A549 (cell line): ENCODE results near the gene ZNF23. TPM values are rescaled to one million over a fixed set of nuclear protein-coding genes. Genes with fewer than 3 reads are reported as not detected.

Experiments
- ATAC-seq, 2 experiments: fragments of 200-7000 bp in 1 of 2; fragments of >200 bp in 1 of 2; cut with Nextera tagmentation in 1 of 2; cut with Tn5 transposase in 1 of 2; 3 replicates each; pipeline versions ENCODE4 v1.8.0 to v1.9.1; 2018 to 2020; ENCODE audit warnings: mild to moderate bottlenecking in 1 of 2, moderate library complexity in 1 of 2
- CTCF ChIA-PET: fragments of 300-600 bp; sonication (Branson Sonifier 250); formaldehyde crosslinking; extraction: SDS; loops from one replicate; lab custom pipeline; 2021; ENCODE audit warnings: antibody characterized with exemption, inconsistent platforms; lab: Yijun Ruan, JAX
- POLR2A ChIA-PET: fragments of 350-600 bp; formaldehyde crosslinking; extraction: SDS; loops from one replicate; lab custom pipeline; 2021; ENCODE audit warnings: antibody characterized with exemption, inconsistent platforms; lab: Yijun Ruan, JAX
- DNase-seq, 2 experiments: peaks; one replicate each; pipeline versions ENCODE4 v3.0.0 to v3.0.0-alpha.2; 2011 to 2016; ENCODE audit warnings: low read depth in 1 of 2, low spot score in 1 of 2
- FAIRE-seq: peaks from 2 replicates; lab custom pipeline; 2011; peaks lifted over from hg19 to GRCh38; lab: Jason Lieb, UNC
- H3K27ac ChIP-seq, 2 experiments: fragments of >200 bp; sonication (Bioruptor Twin); formaldehyde crosslinking; 3 replicates each; pipeline ENCODE4 v1.5.1; 2016 to 2017
- H3K4me1 ChIP-seq: fragments of >200 bp; sonication (Bioruptor Twin); formaldehyde crosslinking; 3 replicates; pipeline ENCODE4 v1.6.1; 2016
- H3K4me2 ChIP-seq: fragments of >200 bp; sonication (Bioruptor Twin); formaldehyde crosslinking; 3 replicates; pipeline ENCODE4 v1.6.1; 2016
- H3K4me3 ChIP-seq: fragments of >200 bp; sonication (Bioruptor Twin); formaldehyde crosslinking; 3 replicates; pipeline ENCODE4 v1.5.1; 2016
- H3K9me3 ChIP-seq: fragments of >200 bp; sonication (Bioruptor Twin); formaldehyde crosslinking; 3 replicates; pipeline ENCODE4 v1.6.1; 2016
- BHLHE40 ChIP-seq: IDR thresholded peaks from 2 replicates; pipeline ENCODE4 v1.6.1; 2012; ENCODE audit warnings: low read depth, low read length, inconsistent platforms
- CBX2 ChIP-seq: fragments of 200-600 bp; sonication (generic); IDR thresholded peaks from 2 replicates; pipeline ENCODE4 v1.6.1; 2016; ENCODE audit warnings: low read depth, mild to moderate bottlenecking, borderline replicate concordance
- CEBPB ChIP-seq, 2 experiments: fragments of >200 bp in 1 of 2; sonication (Bioruptor Twin) in 1 of 2; formaldehyde crosslinking in 1 of 2; IDR thresholded peaks; 2 replicates each; pipeline ENCODE4 v1.6.1; 2012 to 2016
- EHF ChIP-seq: fragments of 250-450 bp; sonication (Bioruptor Pico); IDR thresholded peaks from 2 replicates; pipeline ENCODE4 v1.5.0; 2020; ENCODE audit warnings: mild to moderate bottlenecking
- ESRRA ChIP-seq: fragments of 150-350 bp; IDR thresholded peaks from 2 replicates; pipeline ENCODE4 v1.6.1; 2014; ENCODE audit warnings: mild to moderate bottlenecking, low read length, borderline replicate concordance
- FOSL2 ChIP-seq, 2 experiments: fragments of 450-650 bp in 1 of 2; fragments of >200 bp in 1 of 2; sonication (Bioruptor Twin) in 1 of 2; formaldehyde crosslinking; IDR thresholded peaks; 2 replicates each; pipeline versions ENCODE4 v1.5.0 to v1.6.1; 2016 to 2020; ENCODE audit warnings: mild to moderate bottlenecking in 1 of 2, moderate library complexity in 1 of 2
- FOXS1 ChIP-seq: fragments of 250-450 bp; sonication (Bioruptor Pico); IDR thresholded peaks from 2 replicates; pipeline ENCODE4 v1.5.0; 2020; ENCODE audit warnings: mild to moderate bottlenecking, moderate library complexity
- HEYL ChIP-seq: fragments of 250-450 bp; sonication (Bioruptor Pico); IDR thresholded peaks from 2 replicates; pipeline ENCODE4 v1.8.0; 2021; ENCODE audit warnings: mild to moderate bottlenecking, moderate library complexity
- MAZ ChIP-seq: fragments of 150-350 bp; IDR thresholded peaks from 2 replicates; pipeline ENCODE4 v1.6.1; 2014; ENCODE audit warnings: antibody characterized with exemption, low read depth, low read length, borderline replicate concordance
- MYC ChIP-seq: IDR thresholded peaks from 2 replicates; pipeline ENCODE4 v1.6.1; 2012; ENCODE audit warnings: mild to moderate bottlenecking, inconsistent platforms, low read length, improper control_type of control experiment, borderline replicate concordance
- NPAS2 ChIP-seq: fragments of 250-450 bp; sonication (Bioruptor Pico); IDR thresholded peaks from 2 replicates; pipeline ENCODE4 v1.8.0; 2022; ENCODE audit warnings: mild to moderate bottlenecking, moderate library complexity, borderline replicate concordance
- RAD21 ChIP-seq, 2 experiments: fragments of >200 bp in 1 of 2; sonication (Bioruptor Twin) in 1 of 2; formaldehyde crosslinking in 1 of 2; IDR thresholded peaks in 1 of 2; conservative IDR thresholded peaks in 1 of 2; 2 replicates in 1 of 2; 3 replicates in 1 of 2; pipeline ENCODE4 v1.6.1; 2012 to 2018; ENCODE audit warnings: inconsistent platforms in 1 of 2
- RFX5 ChIP-seq: fragments of 450-650 bp; IDR thresholded peaks from 2 replicates; pipeline ENCODE4 v1.7.1; 2014; ENCODE audit warnings: antibody characterized with exemption, mild to moderate bottlenecking, moderate library complexity
- TFCP2L1 ChIP-seq: fragments of 250-450 bp; sonication (Bioruptor Pico); IDR thresholded peaks from 2 replicates; pipeline ENCODE4 v1.5.0; 2021; ENCODE audit warnings: mild to moderate bottlenecking
- ZC3H11A ChIP-seq: fragments of 450-650 bp; IDR thresholded peaks from 2 replicates; pipeline ENCODE4 v1.6.1; 2014; ENCODE audit warnings: antibody characterized with exemption, mild to moderate bottlenecking
- ZFP36 ChIP-seq: fragments of 450-650 bp; IDR thresholded peaks from 2 replicates; pipeline ENCODE4 v1.6.1; 2014; ENCODE audit warnings: borderline replicate concordance; ENCODE audit not compliant: partially characterized antibody
- WGBS: methylation state at CpG from one replicate; pipeline ENCODE4 v1.1.6; 2017; ENCODE audit errors: missing lambda C conversion rate; 5-methylcytosine and 5-hydroxymethylcytosine counted together
- polyA plus RNA-seq, 4 experiments: library from polyadenylated mRNA; depleted of rRNA in 3 of 4; stranded (reverse); fragments of >200 nt; fragmentation: RNase III in 1 of 4; extraction: RNeasy Plus Mini Kit Qiagen cat#74134 plus additional on column Dnase treatment in 1 of 4; gene quantifications; 2 replicates in 3 of 4; 3 replicates in 1 of 4; pipeline ENCODE4 v1.2.3, GENCODE V29; 2011 to 2017
- TF ChIP-seq, protein P1 (sequence below): fragments of >200 bp; sonication (Bioruptor Twin); formaldehyde crosslinking; IDR thresholded peaks from 3 replicates; pipeline ENCODE4 v1.5.1; 2016
- TF ChIP-seq, protein P2 (sequence below): IDR thresholded peaks from 2 replicates; pipeline ENCODE4 v1.6.1; 2012
- TF ChIP-seq, protein P3 (sequence below): fragments of 200-600 bp; sonication (generic); IDR thresholded peaks from 2 replicates; pipeline ENCODE4 v1.6.1; 2016; ENCODE audit warnings: antibody characterized with exemption, mild to moderate bottlenecking, moderate library complexity
- TF ChIP-seq, protein P4 (sequence below): IDR thresholded peaks from 2 replicates; pipeline ENCODE4 v1.6.1; 2012; ENCODE audit warnings: low read depth, borderline replicate concordance

ZNF23 gene
- polyA plus RNA-seq, 2 of the 4 experiments (the other 2 are of a cell fraction) = 7.1 to 8.7 TPM

DNA sequence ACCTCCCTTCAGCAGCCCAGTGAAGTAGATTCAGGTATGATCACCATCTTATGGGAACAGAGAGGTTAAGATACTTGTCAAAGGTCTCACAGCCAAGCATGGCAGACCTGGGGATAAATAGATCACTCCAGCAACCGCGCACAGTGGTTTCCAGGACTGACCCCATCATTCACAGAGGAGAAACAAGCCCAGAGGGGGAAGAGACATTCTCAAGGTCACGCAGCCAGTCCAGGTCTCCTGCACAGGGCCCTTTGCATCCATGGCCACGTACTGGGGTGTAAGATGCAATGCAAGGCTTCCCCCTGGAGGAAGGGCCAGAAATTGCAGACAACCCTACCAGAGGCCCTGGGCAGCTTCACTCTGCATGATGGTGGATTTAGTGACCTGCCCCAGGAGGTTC is 40.1 kb downstream of the ZNF23 start:
- TF ChIP-seq CEBPB (IDR thresholded peaks at IDR 0.05) (no peak), ESRRA (no peak), RAD21 (conservative IDR thresholded peaks at IDR 0.05 in 1 of 2, IDR thresholded peaks at IDR 0.05 in 1 of 2) (peak; percentile 34 to 48; a peak in 4 of 5 replicates), ZFP36 (no peak), BHLHE40 (no peak), HEYL (CRISPR knock-in tag) (no peak)
- TF ChIP-seq, protein P1, sequence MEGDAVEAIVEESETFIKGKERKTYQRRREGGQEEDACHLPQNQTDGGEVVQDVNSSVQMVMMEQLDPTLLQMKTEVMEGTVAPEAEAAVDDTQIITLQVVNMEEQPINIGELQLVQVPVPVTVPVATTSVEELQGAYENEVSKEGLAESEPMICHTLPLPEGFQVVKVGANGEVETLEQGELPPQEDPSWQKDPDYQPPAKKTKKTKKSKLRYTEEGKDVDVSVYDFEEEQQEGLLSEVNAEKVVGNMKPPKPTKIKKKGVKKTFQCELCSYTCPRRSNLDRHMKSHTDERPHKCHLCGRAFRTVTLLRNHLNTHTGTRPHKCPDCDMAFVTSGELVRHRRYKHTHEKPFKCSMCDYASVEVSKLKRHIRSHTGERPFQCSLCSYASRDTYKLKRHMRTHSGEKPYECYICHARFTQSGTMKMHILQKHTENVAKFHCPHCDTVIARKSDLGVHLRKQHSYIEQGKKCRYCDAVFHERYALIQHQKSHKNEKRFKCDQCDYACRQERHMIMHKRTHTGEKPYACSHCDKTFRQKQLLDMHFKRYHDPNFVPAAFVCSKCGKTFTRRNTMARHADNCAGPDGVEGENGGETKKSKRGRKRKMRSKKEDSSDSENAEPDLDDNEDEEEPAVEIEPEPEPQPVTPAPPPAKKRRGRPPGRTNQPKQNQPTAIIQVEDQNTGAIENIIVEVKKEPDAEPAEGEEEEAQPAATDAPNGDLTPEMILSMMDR = peak; percentile 34
- TF ChIP-seq, protein P2, sequence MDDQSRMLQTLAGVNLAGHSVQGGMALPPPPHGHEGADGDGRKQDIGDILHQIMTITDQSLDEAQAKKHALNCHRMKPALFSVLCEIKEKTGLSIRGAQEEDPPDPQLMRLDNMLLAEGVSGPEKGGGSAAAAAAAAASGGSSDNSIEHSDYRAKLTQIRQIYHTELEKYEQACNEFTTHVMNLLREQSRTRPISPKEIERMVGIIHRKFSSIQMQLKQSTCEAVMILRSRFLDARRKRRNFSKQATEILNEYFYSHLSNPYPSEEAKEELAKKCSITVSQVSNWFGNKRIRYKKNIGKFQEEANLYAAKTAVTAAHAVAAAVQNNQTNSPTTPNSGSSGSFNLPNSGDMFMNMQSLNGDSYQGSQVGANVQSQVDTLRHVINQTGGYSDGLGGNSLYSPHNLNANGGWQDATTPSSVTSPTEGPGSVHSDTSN = no peak
- TF ChIP-seq, protein P3, sequence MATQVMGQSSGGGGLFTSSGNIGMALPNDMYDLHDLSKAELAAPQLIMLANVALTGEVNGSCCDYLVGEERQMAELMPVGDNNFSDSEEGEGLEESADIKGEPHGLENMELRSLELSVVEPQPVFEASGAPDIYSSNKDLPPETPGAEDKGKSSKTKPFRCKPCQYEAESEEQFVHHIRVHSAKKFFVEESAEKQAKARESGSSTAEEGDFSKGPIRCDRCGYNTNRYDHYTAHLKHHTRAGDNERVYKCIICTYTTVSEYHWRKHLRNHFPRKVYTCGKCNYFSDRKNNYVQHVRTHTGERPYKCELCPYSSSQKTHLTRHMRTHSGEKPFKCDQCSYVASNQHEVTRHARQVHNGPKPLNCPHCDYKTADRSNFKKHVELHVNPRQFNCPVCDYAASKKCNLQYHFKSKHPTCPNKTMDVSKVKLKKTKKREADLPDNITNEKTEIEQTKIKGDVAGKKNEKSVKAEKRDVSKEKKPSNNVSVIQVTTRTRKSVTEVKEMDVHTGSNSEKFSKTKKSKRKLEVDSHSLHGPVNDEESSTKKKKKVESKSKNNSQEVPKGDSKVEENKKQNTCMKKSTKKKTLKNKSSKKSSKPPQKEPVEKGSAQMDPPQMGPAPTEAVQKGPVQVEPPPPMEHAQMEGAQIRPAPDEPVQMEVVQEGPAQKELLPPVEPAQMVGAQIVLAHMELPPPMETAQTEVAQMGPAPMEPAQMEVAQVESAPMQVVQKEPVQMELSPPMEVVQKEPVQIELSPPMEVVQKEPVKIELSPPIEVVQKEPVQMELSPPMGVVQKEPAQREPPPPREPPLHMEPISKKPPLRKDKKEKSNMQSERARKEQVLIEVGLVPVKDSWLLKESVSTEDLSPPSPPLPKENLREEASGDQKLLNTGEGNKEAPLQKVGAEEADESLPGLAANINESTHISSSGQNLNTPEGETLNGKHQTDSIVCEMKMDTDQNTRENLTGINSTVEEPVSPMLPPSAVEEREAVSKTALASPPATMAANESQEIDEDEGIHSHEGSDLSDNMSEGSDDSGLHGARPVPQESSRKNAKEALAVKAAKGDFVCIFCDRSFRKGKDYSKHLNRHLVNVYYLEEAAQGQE = no peak
- H3K4me2 ChIP-seq = no peak overlapping the region
- WGBS = 53% methylated on average over 4 of the region's 4 CpGs
- no peak for FAIRE-seq
- H3K27ac ChIP-seq = no peak overlapping the region
- no peaks in the 10 kb centered on the region for H3K9me3 ChIP-seq
- POLR2A ChIA-PET = no interaction called here
- CTCF ChIA-PET = interaction anchor here (1.0 to 5.0 kb wide), 7 partner anchors 9 to 189 kb away, joined by 3 to 40 read pairs (median 4); no protein-coding TSS in a partner anchor
- no peaks in the 10 kb centered on the region for H3K4me1 ChIP-seq
- ATAC-seq = no peak
- no peak overlapping the region for H3K4me3 ChIP-seq
- peak; percentile 46 to 51 for DNase-seq

DNA sequence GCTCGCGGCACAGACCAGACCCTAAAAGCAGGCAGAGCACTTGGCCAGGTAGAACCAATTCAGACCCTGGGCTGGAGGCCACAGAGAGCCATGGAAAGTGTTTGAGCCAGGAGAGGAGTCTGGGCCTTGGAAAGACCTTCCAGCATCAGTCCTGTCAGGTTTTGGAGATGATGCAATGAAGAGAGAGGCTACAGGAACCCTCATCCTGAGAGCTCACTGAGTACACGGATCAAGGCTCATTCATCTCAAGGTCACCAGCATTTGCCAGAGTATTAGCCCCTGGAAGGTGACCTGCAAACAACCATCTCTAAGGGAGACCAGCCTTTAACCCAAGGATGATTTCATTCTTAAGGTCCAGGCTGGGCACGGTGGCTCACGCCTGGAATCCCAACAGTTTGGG is 48.0 kb downstream of the ZNF23 start:
- no peak for TF ChIP-seq FOSL2 (IDR thresholded peaks at IDR 0.05)
- TF ChIP-seq FOSL2 (CRISPR knock-in tag; IDR thresholded peaks at IDR 0.05) = no peak
- TF ChIP-seq TFCP2L1 (CRISPR knock-in tag) = no peak
- TF ChIP-seq MAZ = no peak
- no peak for TF ChIP-seq FOXS1 (CRISPR knock-in tag)
- TF ChIP-seq, all 56 proteins: peak for 0
- DNase-seq (no peak), FAIRE-seq (no peak), ATAC-seq (no peak)
- 86% methylated on average over 5 of the region's 5 CpGs for WGBS
- Histone ChIP-seq H3K9me3 (no peaks in the 10 kb centered on the region), H3K4me1 (0 out of 3 replicates have a peak, but pooled peaks cover 3% of the 10 kb centered on the region), H3K27ac (no peak overlapping the region), H3K4me3 (no peak overlapping the region), H3K4me2 (no peak overlapping the region)
- ChIA-PET CTCF (interaction anchor here (1.2 to 7.4 kb wide), 12 partner anchors 9 to 219 kb away, joined by 3 to 118 read pairs (median 12); no protein-coding TSS in a partner anchor), POLR2A (no interaction called here)

DNA sequence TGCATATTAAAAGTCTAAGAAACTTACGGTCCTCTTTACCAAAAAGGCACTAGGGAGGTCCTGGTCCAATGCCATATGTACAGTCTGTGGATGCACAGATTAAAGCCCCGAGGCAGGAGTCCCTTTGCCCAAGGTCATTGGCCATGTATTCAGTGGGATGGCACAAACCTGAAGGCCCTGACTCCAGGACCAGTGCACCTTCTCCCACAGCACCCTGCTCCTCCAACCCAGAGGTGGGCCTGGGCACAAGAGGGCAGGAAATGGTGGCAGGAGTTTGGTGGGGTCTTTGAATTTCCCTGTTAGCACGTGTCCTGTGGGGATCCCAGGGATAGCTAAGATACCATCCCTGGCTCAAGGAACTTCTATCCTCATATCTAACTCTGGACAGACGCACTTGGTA is 48.7 kb downstream of the ZNF23 start:
- TF ChIP-seq RFX5 = no peak
- TF ChIP-seq ESRRA = no peak
- TF ChIP-seq ZFP36 = no peak
- no peak for TF ChIP-seq NPAS2
- TF ChIP-seq EHF (CRISPR knock-in tag) = no peak
- no peak for TF ChIP-seq MYC
- no peak for TF ChIP-seq MAZ
- no peak for TF ChIP-seq TFCP2L1 (CRISPR knock-in tag)
- no peak for TF ChIP-seq ZC3H11A
- no peak for TF ChIP-seq CBX2
- TF ChIP-seq, protein P4, sequence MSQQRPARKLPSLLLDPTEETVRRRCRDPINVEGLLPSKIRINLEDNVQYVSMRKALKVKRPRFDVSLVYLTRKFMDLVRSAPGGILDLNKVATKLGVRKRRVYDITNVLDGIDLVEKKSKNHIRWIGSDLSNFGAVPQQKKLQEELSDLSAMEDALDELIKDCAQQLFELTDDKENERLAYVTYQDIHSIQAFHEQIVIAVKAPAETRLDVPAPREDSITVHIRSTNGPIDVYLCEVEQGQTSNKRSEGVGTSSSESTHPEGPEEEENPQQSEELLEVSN = no peak
- 47% methylated on average over 4 of the region's 4 CpGs for WGBS
- ChIA-PET CTCF (interaction anchor here (0.6 to 7.4 kb wide), 57 partner anchors 10 to 642 kb away, joined by 3 to 118 read pairs (median 4); partner anchors contain the start of genes CHST4, ZNF19 and ZNF23), POLR2A (no interaction called here)
- FAIRE-seq = no peak
- Histone ChIP-seq H3K4me3 (no peak overlapping the region), H3K4me2 (no peak overlapping the region), H3K9me3 (no peaks in the 10 kb centered on the region), H3K27ac (no peak overlapping the region), H3K4me1 (0 out of 3 replicates have a peak, but pooled peaks cover 3% of the 10 kb centered on the region)
- no peak for ATAC-seq
- DNase-seq = no peak
